HG03139 (cell line): Measurements from ENCODE around the gene CXXC1.
"Not testable (repeated sequence)": the region's sequence is repeated elsewhere in the genome, so short reads cannot be mapped to it uniquely, and the experiment has no call there.

Experiments used
- ATAC-seq: cut with Tn5 transposase; IDR thresholded peaks from one replicate; pipeline ENCODE4 v1.9.1; 2021; ENCODE audit not compliant: unreplicated experiment

CXXC1 gene

GRCh38 chr18:50276452-50276851 is 11.0 kb downstream of the CXXC1 start:
- no peak for ATAC-seq

DNA sequence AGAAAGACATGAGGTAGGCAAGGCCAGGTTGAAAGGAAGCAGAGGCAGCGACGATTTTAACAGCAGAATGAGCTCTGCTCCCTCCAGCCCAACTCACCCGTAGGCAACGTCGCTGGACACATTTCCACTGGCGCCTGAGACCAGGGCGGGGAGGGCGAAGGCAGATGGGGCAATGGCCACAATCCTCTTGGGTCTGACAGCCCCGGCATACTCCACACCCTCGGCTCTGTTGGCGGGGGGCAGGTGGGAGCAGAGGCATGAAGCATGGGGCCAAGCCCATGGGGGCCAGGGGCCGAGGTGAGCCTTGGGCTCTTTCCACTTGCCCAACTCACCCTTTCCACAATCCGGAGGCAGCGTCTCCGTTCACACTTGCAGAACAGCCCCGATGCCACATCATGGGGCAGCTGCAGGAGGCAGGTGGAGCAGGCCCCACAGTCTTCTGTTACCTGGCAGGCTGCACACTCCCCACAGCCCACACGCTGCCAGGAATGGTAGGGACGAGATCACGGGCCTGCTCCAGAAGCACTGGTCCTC is 11.9 kb downstream of the CXXC1 start:
- no peak for ATAC-seq

- no peak for ATAC-seq
Measured at GRCh38 chr18:50274941-50275340, 12.6 kb downstream of the CXXC1 start.

DNA sequence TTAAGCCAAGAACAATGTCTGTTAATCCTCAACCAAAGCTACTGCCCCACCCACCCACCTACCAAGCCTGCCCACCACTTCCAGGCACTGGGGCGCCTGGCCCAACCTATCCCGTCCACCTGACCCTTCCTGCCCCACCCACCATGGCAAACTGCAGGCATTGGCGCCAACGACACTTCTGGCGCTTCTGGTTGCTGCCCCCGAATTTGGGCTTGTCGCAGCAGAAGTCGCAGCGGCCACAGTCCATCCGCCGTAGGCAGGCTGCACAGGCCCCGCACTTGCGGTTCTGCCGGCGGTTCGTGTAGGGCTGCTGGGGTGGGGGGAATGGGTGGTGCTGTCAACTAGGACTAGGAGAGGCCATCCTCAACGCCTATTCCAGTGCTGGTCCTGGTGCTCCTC is 13.4 kb downstream of the CXXC1 start:
- no peak for ATAC-seq

DNA sequence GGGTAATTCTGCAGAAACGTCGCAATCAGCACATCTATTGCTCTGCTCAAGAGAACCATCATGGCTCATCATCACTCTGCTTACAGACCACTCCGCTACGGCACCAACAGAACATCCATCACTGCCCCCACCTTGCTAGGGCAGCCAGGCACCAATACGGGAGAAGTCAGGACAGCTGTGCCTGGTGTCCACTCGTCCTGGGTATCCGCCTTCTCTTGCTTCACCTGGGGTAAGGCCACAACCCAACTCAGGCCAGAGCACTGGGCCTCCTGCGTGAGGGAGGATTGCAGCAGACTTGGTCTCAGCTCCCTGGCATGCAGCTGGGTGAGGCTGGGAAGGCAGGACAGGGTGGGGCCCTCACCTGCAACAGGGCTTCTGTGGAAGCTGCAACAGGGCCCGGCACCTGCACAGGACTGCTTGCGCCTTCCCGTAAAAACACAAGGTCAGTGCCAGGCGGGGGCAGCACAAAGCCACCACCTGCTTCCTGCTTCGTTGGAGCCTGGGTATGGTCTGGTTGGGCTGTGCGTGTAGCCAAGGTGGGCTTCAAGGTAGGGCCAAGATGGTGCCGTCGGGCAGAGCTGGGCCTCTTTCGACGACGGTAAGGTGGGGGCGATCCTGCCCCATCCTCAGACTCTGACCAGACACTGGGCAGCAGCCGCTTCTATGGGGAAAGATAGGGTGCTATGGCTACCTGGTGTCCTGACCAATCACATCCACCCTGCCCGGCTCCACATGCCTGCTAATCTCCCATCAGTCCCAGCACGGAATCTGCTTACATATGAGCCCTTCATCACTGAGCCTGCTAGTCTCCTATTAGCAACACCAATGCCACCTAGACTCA is 14.1 kb downstream of the CXXC1 start:
- no peak for ATAC-seq

DNA sequence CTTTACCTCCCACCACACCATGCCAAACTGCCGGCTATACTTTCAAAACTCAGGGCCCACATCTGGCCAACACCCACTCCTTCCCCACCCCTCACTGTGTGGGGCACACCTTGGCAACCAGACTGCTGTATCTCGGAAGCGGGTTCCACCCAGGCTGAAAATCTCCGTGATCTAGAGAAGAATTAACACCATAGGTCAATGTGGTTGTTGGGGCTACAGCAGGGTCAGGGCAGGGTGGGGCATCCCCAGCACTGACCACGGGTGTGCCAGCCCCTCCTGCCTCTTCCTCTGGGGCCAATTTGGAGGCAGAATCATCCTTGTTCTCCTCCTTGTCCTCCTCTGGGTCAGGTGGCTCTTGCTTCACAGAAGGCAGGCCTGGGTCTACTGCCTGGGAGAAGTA is 14.9 kb downstream of the CXXC1 start:
- no peak for ATAC-seq

DNA sequence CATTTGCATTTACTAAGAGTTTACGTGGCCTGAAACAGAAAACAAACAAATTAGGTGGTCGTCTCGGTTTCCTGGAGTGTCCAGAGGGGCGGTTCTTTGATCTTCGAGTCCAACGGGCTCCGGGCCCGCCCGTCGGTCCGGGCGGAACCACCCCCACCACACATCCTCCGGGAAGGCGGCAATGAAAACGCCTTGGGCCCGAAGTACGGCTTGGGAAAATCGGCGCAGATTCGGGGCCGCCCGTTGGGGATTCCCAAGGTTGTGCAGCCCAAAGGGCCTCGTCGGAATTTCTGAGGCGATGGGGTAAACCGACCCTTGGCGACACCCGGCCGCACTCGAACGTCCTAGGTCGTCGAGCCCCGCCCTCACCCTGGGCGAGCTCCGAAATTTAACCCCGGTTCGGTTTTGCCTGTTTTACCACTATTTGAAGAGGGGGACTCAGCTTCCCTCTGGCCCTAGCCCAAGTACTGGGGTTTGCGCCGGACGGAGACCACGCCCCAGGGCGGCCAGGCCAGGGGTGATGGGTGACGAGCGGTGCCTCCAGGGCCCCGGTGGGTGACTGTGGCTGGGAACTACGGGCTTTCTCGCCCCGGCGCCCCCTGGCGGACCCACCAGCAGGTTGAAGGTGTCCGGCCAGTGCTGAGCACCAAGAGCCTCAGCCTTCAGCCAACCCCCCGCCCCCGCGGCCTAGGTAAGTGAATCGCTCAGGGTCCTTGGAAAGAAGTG is 19.3 kb downstream of the CXXC1 start:
- ATAC-seq = peak; percentile 66

DNA sequence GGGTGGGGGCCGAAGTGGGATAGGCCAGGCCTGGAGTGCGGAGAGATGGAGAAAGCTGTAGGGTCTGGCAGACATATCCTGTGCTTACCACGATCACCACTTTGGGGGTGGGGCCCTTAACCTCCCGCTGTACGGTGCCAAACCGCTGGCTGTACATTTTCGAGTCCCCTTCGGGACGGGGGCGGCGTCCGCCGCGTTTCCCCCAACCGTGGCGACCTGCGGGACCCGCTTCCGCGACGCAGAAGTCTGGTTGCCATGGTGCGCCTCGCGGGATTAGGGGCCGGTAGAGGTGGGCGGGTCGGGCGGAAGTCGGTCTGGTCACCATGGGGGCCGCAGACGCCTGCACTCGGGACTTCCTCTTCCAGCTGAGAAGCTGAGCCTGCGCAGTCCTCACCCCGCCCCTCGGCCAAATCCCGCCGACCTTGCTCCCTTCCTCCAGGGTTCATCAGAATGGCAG is 21.2 kb downstream of the CXXC1 start, which contains the start of gene CFAP53:
CFAP53 (minus strand) TSS at position 248 of the 457 bp plus-strand sequence; CDS start at position 157, 91 bp downstream.
- peak; percentile 75 for ATAC-seq

GRCh38 chr18:50262977-50263376 is 24.5 kb downstream of the CXXC1 start:
- no peak for ATAC-seq

DNA sequence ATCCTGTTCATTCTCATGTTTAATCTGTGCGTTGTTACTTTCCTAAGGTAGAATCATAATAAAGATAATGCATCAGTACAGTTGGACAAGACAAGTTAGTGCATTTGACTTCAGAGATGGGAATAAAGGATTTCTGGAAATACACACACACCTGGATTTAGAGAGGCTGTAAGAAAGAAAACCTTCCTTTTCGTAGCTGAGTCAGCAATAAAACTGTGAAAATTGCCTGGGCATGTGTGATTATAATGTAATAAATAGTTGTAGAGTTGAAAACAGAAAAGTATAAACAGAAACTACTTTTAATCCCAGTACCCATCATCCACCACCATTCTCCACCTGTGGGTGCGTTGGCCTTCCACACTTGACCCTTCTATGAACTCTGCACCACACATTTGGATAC is 36.6 kb downstream of the CXXC1 start:
- no peak for ATAC-seq

DNA sequence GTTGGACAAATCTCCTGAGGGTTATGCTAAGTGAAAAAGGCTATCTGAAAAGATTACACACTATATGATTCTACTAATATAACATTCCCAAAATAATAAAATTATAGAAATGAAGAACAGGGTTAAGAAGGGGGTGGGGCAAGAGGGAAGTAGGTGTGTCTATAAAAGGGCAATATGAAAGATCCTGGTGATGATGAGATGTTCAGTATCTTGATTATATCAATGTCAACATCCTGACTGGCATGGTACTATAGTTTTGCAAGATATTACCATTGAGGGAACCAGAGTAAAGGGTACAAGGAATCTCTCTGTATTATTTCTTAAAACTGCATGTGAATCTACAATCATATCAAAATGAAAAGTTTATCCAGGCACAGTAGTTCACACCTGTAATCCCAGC is 37.9 kb downstream of the CXXC1 start:
- no peak for ATAC-seq

- ATAC-seq = no peak
Measured at GRCh38 chr18:50247561-50247960, 39.9 kb downstream of the CXXC1 start.

- not testable (repeated sequence) for ATAC-seq
Measured at GRCh38 chr18:50241768-50242167, 45.7 kb downstream of the CXXC1 start.

DNA sequence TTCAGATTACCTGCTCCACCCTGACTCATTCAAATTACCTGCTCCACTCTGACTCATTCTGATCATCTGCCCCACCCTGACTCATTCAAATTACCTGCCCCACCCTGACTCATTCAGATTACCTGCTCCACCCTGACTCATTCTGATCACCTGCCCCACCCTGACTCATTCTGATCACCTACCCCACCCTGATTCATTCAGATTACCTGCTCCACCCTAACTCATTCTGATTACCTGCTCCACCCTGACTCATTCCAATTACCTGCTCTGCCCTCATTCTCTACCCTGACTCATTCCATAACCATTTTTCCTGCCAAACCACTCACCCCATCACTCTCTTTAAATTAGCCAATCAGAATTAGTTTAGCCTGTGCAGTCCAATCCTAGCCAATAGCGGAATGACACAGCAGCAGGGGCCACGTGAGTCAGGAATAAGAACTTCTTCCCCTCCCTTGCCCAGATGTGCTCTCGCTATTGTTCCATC is 47.4 kb downstream of the CXXC1 start:
- ATAC-seq = no peak

GRCh38 chr18:50232419-50232818 is 55.1 kb downstream of the CXXC1 start:
- no peak for ATAC-seq
